Ishikawa (cell line): ENCODE data around the gene FAAP24.

Experiments
- CEBPB ChIP-seq: IDR thresholded peaks from 2 replicates; pipeline ENCODE4 v1.6.1; 2012
- CREB1 ChIP-seq: IDR thresholded peaks from 2 replicates; pipeline ENCODE4 v1.6.1; 2012; ENCODE audit warnings: low read depth
- EGR1 ChIP-seq: IDR thresholded peaks from 2 replicates; pipeline ENCODE4 v1.6.1; 2012
- EP300 ChIP-seq: IDR thresholded peaks from 2 replicates; pipeline ENCODE4 v1.6.1; 2012; ENCODE audit warnings: borderline replicate concordance
- FOXM1 ChIP-seq: IDR thresholded peaks from 2 replicates; pipeline ENCODE4 v1.6.1; 2012; ENCODE audit warnings: low read depth, borderline replicate concordance
- MAX ChIP-seq: IDR thresholded peaks from 2 replicates; pipeline ENCODE4 v1.6.1; 2012
- NFIC ChIP-seq: IDR thresholded peaks from 2 replicates; pipeline ENCODE4 v1.6.1; 2012
- RAD21 ChIP-seq: IDR thresholded peaks from 2 replicates; pipeline ENCODE4 v1.6.1; 2012; ENCODE audit warnings: low read depth
- TAF1 ChIP-seq: IDR thresholded peaks from 2 replicates; pipeline ENCODE4 v1.6.1; 2012; ENCODE audit warnings: low read depth, mild to moderate bottlenecking
- TCF12 ChIP-seq: IDR thresholded peaks from 2 replicates; pipeline ENCODE4 v1.6.1; 2012; ENCODE audit warnings: low read depth
- TEAD4 ChIP-seq: IDR thresholded peaks from 2 replicates; pipeline ENCODE4 v1.6.1; 2012
- USF1 ChIP-seq: IDR thresholded peaks from 2 replicates; pipeline ENCODE4 v1.6.1; 2012
- YY1 ChIP-seq: IDR thresholded peaks from 2 replicates; pipeline ENCODE4 v1.6.1; 2012; ENCODE audit warnings: low read depth
- ZBTB7A ChIP-seq: IDR thresholded peaks from 2 replicates; pipeline ENCODE4 v1.6.1; 2012; ENCODE audit warnings: low read depth
- TF ChIP-seq, protein P1 (sequence below): IDR thresholded peaks from 2 replicates; pipeline ENCODE4 v1.6.1; 2012; ENCODE audit warnings: low read depth, mild to moderate bottlenecking

FAAP24 gene

GRCh38 chr19:32976223-32976805 lies 4.3 kb downstream of the FAAP24 start:
- peak; percentile 92 for TF ChIP-seq RAD21
- TF ChIP-seq, protein P1, sequence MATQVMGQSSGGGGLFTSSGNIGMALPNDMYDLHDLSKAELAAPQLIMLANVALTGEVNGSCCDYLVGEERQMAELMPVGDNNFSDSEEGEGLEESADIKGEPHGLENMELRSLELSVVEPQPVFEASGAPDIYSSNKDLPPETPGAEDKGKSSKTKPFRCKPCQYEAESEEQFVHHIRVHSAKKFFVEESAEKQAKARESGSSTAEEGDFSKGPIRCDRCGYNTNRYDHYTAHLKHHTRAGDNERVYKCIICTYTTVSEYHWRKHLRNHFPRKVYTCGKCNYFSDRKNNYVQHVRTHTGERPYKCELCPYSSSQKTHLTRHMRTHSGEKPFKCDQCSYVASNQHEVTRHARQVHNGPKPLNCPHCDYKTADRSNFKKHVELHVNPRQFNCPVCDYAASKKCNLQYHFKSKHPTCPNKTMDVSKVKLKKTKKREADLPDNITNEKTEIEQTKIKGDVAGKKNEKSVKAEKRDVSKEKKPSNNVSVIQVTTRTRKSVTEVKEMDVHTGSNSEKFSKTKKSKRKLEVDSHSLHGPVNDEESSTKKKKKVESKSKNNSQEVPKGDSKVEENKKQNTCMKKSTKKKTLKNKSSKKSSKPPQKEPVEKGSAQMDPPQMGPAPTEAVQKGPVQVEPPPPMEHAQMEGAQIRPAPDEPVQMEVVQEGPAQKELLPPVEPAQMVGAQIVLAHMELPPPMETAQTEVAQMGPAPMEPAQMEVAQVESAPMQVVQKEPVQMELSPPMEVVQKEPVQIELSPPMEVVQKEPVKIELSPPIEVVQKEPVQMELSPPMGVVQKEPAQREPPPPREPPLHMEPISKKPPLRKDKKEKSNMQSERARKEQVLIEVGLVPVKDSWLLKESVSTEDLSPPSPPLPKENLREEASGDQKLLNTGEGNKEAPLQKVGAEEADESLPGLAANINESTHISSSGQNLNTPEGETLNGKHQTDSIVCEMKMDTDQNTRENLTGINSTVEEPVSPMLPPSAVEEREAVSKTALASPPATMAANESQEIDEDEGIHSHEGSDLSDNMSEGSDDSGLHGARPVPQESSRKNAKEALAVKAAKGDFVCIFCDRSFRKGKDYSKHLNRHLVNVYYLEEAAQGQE, result no peak

- no peak for TF ChIP-seq CEBPB
- TF ChIP-seq MAX, result no peak
- TF ChIP-seq ZBTB7A, result no peak
- no peak for TF ChIP-seq CREB1
- no peak for TF ChIP-seq TCF12
- TF ChIP-seq YY1, result no peak
- TF ChIP-seq TAF1, result no peak
- TF ChIP-seq, protein P1, result no peak
- TF ChIP-seq RAD21, result no peak
- no peak for TF ChIP-seq EGR1
- TF ChIP-seq TEAD4, result no peak
- TF ChIP-seq USF1, result no peak
- no peak for TF ChIP-seq FOXM1
- TF ChIP-seq NFIC, result no peak
- TF ChIP-seq EP300, result no peak
These were observed 5.2 kb downstream of the FAAP24 start for GRCh38 chr19:32977280-32977679.

GRCh38 chr19:32988724-32989123 lies 16.7 kb downstream of the FAAP24 start:
- TF ChIP-seq USF1, result no peak
- no peak for TF ChIP-seq EGR1
- TF ChIP-seq TAF1, result no peak
- no peak for TF ChIP-seq FOXM1
- TF ChIP-seq NFIC, result no peak
- TF ChIP-seq CREB1, result no peak
- TF ChIP-seq TEAD4, result no peak
- TF ChIP-seq YY1, result no peak
- no peak for TF ChIP-seq CEBPB

GRCh38 chr19:32997716-32998355 lies 25.8 kb downstream of the FAAP24 start:
- no peak for TF ChIP-seq CEBPB
- TF ChIP-seq TEAD4, result no peak
- no peak for TF ChIP-seq EP300
- TF ChIP-seq YY1, result no peak
- TF ChIP-seq CREB1, result no peak
- no peak for TF ChIP-seq TCF12
- TF ChIP-seq MAX, result no peak
- no peak for TF ChIP-seq NFIC
- TF ChIP-seq, protein P1, result no peak
- TF ChIP-seq TAF1, result no peak
- TF ChIP-seq FOXM1, result no peak
- no peak for TF ChIP-seq EGR1
- no peak for TF ChIP-seq USF1
- TF ChIP-seq ZBTB7A, result no peak
- TF ChIP-seq RAD21, result no peak
